Upper lobe of left lung (tissue), 4 donors: ENCODE results near the gene TLN1.

Experiments used
- EP300 ChIP-seq, 4 donors: sonication (generic); formaldehyde crosslinking; IDR thresholded peaks; one replicate each; pipeline ENCODE4 v1.5.1; 2017; ENCODE audit warnings: antibody characterized with exemption in 4 of 4, control low read depth in 2 of 4
- POLR2A ChIP-seq, 4 donors: fragments of 450-650 bp; IDR thresholded peaks; one replicate each; pipeline ENCODE4 v1.5.1; 2016 to 2017; ENCODE audit warnings: antibody characterized with exemption in 4 of 4, mild to moderate bottlenecking in 2 of 4
- POLR2AphosphoS5 ChIP-seq, 2 donors: sonication (generic); formaldehyde crosslinking; IDR thresholded peaks; one replicate each; pipeline ENCODE4 v1.5.1; 2017; ENCODE audit warnings: antibody characterized with exemption in 2 of 2
- TF ChIP-seq, protein P1 (sequence below), 6 experiments: fragments of 450-650 bp in 4 of 6; fragments of 200-600 bp in 2 of 6; sonication (generic) in 2 of 6; IDR thresholded peaks; one replicate each; pipeline ENCODE4 v1.5.1; 2016 to 2019; ENCODE audit warnings: antibody characterized with exemption in 6 of 6

DNA sequence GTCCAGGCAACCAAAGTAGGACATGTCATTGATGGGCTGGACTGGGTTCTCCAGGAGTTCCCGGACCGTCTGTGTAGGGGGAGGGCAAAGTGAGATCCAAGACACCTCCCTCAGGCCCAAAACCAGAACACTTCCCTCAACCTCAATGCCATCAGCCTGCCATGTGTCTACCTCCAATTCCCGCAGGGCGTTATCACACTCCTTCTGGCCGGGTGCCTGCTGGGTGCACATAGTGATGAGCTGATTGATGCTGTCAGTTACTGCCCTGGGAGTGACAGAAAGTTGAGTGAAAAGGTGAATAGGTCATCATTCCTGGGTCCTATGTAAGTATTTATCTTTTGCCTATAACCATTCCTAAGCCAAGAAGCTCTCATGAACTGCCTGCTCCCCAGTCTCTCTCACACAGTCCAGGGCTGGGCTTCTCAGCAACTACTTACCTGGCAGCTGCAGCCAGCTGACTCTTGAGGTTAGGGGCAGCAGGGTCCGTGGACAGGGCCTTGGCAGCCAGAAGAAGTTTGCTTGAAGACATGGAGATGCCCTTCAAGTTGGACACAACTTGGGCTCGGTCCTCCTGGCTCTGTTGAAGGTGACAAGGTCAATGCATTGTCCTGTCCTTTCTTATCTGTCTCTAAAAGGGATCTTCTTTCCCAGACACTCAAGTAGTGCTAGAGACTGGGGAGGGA lies 21.0 kb downstream of the TLN1 start:
- no peak for TF ChIP-seq POLR2AphosphoS5 (IDR thresholded peaks at IDR 0.05)
- TF ChIP-seq, protein P1, sequence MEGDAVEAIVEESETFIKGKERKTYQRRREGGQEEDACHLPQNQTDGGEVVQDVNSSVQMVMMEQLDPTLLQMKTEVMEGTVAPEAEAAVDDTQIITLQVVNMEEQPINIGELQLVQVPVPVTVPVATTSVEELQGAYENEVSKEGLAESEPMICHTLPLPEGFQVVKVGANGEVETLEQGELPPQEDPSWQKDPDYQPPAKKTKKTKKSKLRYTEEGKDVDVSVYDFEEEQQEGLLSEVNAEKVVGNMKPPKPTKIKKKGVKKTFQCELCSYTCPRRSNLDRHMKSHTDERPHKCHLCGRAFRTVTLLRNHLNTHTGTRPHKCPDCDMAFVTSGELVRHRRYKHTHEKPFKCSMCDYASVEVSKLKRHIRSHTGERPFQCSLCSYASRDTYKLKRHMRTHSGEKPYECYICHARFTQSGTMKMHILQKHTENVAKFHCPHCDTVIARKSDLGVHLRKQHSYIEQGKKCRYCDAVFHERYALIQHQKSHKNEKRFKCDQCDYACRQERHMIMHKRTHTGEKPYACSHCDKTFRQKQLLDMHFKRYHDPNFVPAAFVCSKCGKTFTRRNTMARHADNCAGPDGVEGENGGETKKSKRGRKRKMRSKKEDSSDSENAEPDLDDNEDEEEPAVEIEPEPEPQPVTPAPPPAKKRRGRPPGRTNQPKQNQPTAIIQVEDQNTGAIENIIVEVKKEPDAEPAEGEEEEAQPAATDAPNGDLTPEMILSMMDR (IDR thresholded peaks at IDR 0.05) = no peak
- no peak for TF ChIP-seq POLR2A (IDR thresholded peaks at IDR 0.05)
- no peak for TF ChIP-seq EP300 (IDR thresholded peaks at IDR 0.05)
